ENCODE measurements around the gene CALML3.

CALML3 gene

GRCh38 chr10:5491477-5491876 is 33.3 kb upstream of the CALML3 start:
- ChIA-PET CTCF (interaction anchor here (1.9 kb wide), 1 partner anchor 131 kb away, joined by 5 read pairs; no protein-coding TSS in a partner anchor), POLR2A (no interaction called here)
- DNase-seq (ENCODE audit: low read depth, low spot score) = no peak
- no peak overlapping the region for H3K4me3 ChIP-seq (ENCODE audit: low read depth, low read length)
- TF ChIP-seq CTCF (IDR thresholded peaks at IDR 0.05; ENCODE audit: insufficient read depth, low read length, missing control alignments) = no peak

- TF ChIP-seq CTCF (IDR thresholded peaks at IDR 0.05; ENCODE audit: insufficient read depth, low read length, missing control alignments) = no peak
- ChIA-PET CTCF (interaction anchor here (1.0 to 1.7 kb wide), 3 partner anchors 13 to 130 kb away, joined by 3 read pairs; no protein-coding TSS in a partner anchor), POLR2A (no interaction called here)
- no peak for DNase-seq (ENCODE audit: low read depth, low spot score)
- no peak overlapping the region for H3K4me3 ChIP-seq (ENCODE audit: low read depth, low read length)
These were observed 32.4 kb upstream of the CALML3 start for GRCh38 chr10:5492322-5492855.

- H3K4me3 ChIP-seq (ENCODE audit: low read depth, low read length) = no peak overlapping the region
- TF ChIP-seq CTCF (IDR thresholded peaks at IDR 0.05; ENCODE audit: insufficient read depth, low read length, missing control alignments) = no peak
- no peak for DNase-seq (ENCODE audit: low read depth, low spot score)
- ChIA-PET POLR2A (no interaction called here), CTCF (interaction anchor here (1.0 to 1.7 kb wide), 3 partner anchors 12 to 129 kb away, joined by 3 read pairs; no protein-coding TSS in a partner anchor)
These were observed 31.7 kb upstream of the CALML3 start for GRCh38 chr10:5492929-5493576.

- no peak for TF ChIP-seq CTCF (IDR thresholded peaks at IDR 0.05; ENCODE audit: insufficient read depth, low read length, missing control alignments)
- CTCF ChIA-PET = interaction anchor here (1.0 to 1.7 kb wide), 3 partner anchors 12 to 129 kb away, joined by 3 read pairs; no protein-coding TSS in a partner anchor
- POLR2A ChIA-PET = no interaction called here
- no peak for DNase-seq (ENCODE audit: low read depth, low spot score)
- no peak overlapping the region for H3K4me3 ChIP-seq (ENCODE audit: low read depth, low read length)
These were observed 31.1 kb upstream of the CALML3 start for GRCh38 chr10:5493691-5494090.

- DNase-seq (ENCODE audit: low read depth, low spot score) = no peak
- H3K4me3 ChIP-seq (ENCODE audit: low read depth, low read length) = no peak overlapping the region
- TF ChIP-seq CTCF (IDR thresholded peaks at IDR 0.05; ENCODE audit: insufficient read depth, low read length, missing control alignments) = no peak
- ChIA-PET CTCF (interaction anchor here (1.5 kb wide), 1 partner anchor 10 kb away, joined by 3 read pairs; no protein-coding TSS in a partner anchor), POLR2A (no interaction called here)
These were observed 30.1 kb upstream of the CALML3 start for GRCh38 chr10:5494611-5495010.
